GM18517 (cell line): Measurements from ENCODE around the gene GTF2H4.
"Not testable (repeated sequence)": the region's sequence is repeated elsewhere in the genome, so short reads cannot be mapped to it uniquely, and the experiment has no call there.

Source experiments
- ATAC-seq: cut with Tn5 transposase; IDR thresholded peaks from one replicate; pipeline ENCODE4 v1.9.1; 2021; ENCODE audit warnings: mild to moderate bottlenecking, moderate library complexity; ENCODE audit not compliant: unreplicated experiment

Gene GTF2H4

GRCh38 chr6:30917487-30917886 is 9.5 kb downstream of the GTF2H4 start:
- ATAC-seq, result no peak

GRCh38 chr6:30918670-30919069 is 10.7 kb downstream of the GTF2H4 start:
- ATAC-seq, result no peak

- no peak for ATAC-seq
Measured at GRCh38 chr6:30922447-30922852, 14.4 kb downstream of the GTF2H4 start.

GRCh38 chr6:30924040-30924627 is 16.1 kb downstream of the GTF2H4 start:
- ATAC-seq, result not testable (repeated sequence)

GRCh38 chr6:30926644-30927043 is 18.6 kb downstream of the GTF2H4 start:
- ATAC-seq, result no peak

- ATAC-seq, result not testable (repeated sequence)
Measured at GRCh38 chr6:30927080-30927479, 19.1 kb downstream of the GTF2H4 start.

GRCh38 chr6:30928677-30929076 is 20.7 kb downstream of the GTF2H4 start:
- no peak for ATAC-seq

GRCh38 chr6:30930506-30930905 is 22.5 kb downstream of the GTF2H4 start:
- no peak for ATAC-seq

GRCh38 chr6:30931272-30931671 is 23.3 kb downstream of the GTF2H4 start:
- no peak for ATAC-seq

GRCh38 chr6:30931969-30932645 is 24.1 kb downstream of the GTF2H4 start, which contains the start of gene SFTA2:
SFTA2 (minus strand) TSS chr6:30932170; CDS start chr6:30932096, 74 bp downstream.
- no peak for ATAC-seq

GRCh38 chr6:30932665-30933365 is 24.8 kb downstream of the GTF2H4 start:
- no peak for ATAC-seq

- no peak for ATAC-seq
Measured at GRCh38 chr6:30935018-30935417, 27.0 kb downstream of the GTF2H4 start.

- no peak for ATAC-seq
Measured at GRCh38 chr6:30937265-30937664, 29.3 kb downstream of the GTF2H4 start.

GRCh38 chr6:30938730-30939129 is 30.7 kb downstream of the GTF2H4 start:
- ATAC-seq, result no peak

- no peak for ATAC-seq
Measured at GRCh38 chr6:30939473-30939872, 31.5 kb downstream of the GTF2H4 start.

- no peak for ATAC-seq
Measured at GRCh38 chr6:30940361-30940986, 32.5 kb downstream of the GTF2H4 start, which contains the start of gene MUCL3. MUCL3 (plus strand) TSS chr6:30940973; CDS start chr6:30941000, 27 bp downstream.

- ATAC-seq, result no peak
Measured at GRCh38 chr6:30942338-30943060, 34.5 kb downstream of the GTF2H4 start.

GRCh38 chr6:30944051-30944450 is 36.0 kb downstream of the GTF2H4 start:
- ATAC-seq, result no peak

- no peak for ATAC-seq
Measured at GRCh38 chr6:30945281-30945680, 37.3 kb downstream of the GTF2H4 start.

GRCh38 chr6:30947231-30947630 is 39.2 kb downstream of the GTF2H4 start:
- no peak for ATAC-seq

GRCh38 chr6:30948811-30949210 is 40.8 kb downstream of the GTF2H4 start:
- ATAC-seq, result no peak
